Mucosa of descending colon (tissue), 3 donors: Measurements from ENCODE around the gene BICRAL. TPM values are rescaled to one million over a fixed set of nuclear protein-coding genes. Genes with fewer than 3 reads are reported as not detected.
A peak's percentile ranks its signal among the peaks of the same experiment; 100 is the strongest.

Experiments
- ATAC-seq: fragments of 200-7000 bp; cut with Tn5 transposase; one replicate; pipeline ENCODE4 v1.9.1; 2020; ENCODE audit warnings: mild to moderate bottlenecking, moderate library complexity
- DNase-seq, 3 donors: peaks; one replicate each; pipeline ENCODE4 v3.0.0-alpha.2; 2020
- H3K36me3 ChIP-seq: fragments of 200-600 bp; one replicate; pipeline ENCODE4 v1.8.0; 2021; ENCODE audit warnings: low read depth, mild to moderate bottlenecking
- H3K4me1 ChIP-seq: fragments of 200-600 bp; one replicate; pipeline ENCODE4 v1.8.0; 2021; ENCODE audit warnings: low read depth, mild to moderate bottlenecking
- H3K4me3 ChIP-seq: fragments of 200-600 bp; one replicate; pipeline ENCODE4 v1.8.0; 2021; ENCODE audit warnings: mild to moderate bottlenecking
- H3K9me3 ChIP-seq: fragments of 200-600 bp; one replicate; pipeline ENCODE4 v1.8.0; 2021; ENCODE audit warnings: mild to moderate bottlenecking
- intact Hi-C, 2 donors: fragments of 100-400 bp; cut with DNase I in 1 of 2; cut with micrococcal nuclease in 1 of 2; formaldehyde crosslinking; loops; one replicate each; pipeline versions ENCODE4 v1.11.0 to v1.11.1; 2022; cut with DNase I, micrococcal nuclease
- total RNA-seq, 3 donors: library from RNA; stranded (reverse); fragmentation: NEBNext Ultra II Directional in 2 of 3; extraction: Animal tissue kit (Norgen Biotek cat#: 25700) in 2 of 3; gene quantifications; one replicate each; pipeline versions ENCODE4 v1.2.1 to v1.2.4, GENCODE V29; 2021 to 2023
- TF ChIP-seq, protein P1 (sequence below): fragments of 200-600 bp; IDR thresholded peaks from one replicate; pipeline ENCODE4 v1.8.0; 2022; ENCODE audit warnings: antibody characterized with exemption, mild to moderate bottlenecking
- donor health status: DM: no; HTN: no; CAD: no; lungs with moderate emphysema.
- donor health status: DM: no; HTN: no; CAD: no.
- donor health status: DM: no; HTN: yes; CAD: no.

BICRAL gene
- total RNA-seq, 3 donors from 2014 or later = 18.3 to 26.2 (median 23.4) TPM

DNA sequence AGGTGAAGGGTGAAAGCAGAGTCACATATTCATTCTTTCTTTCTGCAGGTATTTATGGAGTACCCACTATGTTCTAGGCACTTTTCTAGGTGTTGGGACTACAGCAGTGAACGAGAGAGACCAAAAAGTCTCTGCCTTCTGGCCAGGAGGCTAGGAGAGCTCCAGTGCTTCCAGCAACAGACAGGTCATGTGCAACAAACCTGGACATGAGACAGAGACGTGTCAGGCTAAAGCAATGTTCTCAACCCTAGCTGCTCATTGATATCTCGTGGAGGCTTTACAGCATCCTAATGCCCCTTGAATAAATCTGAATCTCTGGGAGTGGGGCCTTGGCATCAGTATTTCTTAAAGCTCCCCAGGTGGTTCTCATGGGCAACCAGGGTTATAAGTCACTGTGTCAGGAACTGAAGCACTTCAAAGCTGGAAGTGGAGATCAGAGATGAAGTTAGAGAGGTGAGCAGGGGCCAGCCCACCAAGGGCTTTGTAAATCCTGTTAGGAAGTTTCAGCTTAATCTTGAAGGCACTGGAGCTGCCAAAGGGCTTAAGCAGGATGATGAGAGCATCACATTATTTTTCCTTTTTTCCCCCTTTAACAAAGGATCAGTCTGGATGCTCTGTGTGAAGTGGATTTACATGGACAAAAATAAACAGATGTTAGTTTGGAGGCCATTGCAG lies 23.0 kb upstream of the BICRAL start:
- no peak for DNase-seq
- no peaks in the 10 kb centered on the region for H3K36me3 ChIP-seq
- peaks cover 6% of the 10 kb centered on the region for H3K4me1 ChIP-seq
- TF ChIP-seq, protein P1, sequence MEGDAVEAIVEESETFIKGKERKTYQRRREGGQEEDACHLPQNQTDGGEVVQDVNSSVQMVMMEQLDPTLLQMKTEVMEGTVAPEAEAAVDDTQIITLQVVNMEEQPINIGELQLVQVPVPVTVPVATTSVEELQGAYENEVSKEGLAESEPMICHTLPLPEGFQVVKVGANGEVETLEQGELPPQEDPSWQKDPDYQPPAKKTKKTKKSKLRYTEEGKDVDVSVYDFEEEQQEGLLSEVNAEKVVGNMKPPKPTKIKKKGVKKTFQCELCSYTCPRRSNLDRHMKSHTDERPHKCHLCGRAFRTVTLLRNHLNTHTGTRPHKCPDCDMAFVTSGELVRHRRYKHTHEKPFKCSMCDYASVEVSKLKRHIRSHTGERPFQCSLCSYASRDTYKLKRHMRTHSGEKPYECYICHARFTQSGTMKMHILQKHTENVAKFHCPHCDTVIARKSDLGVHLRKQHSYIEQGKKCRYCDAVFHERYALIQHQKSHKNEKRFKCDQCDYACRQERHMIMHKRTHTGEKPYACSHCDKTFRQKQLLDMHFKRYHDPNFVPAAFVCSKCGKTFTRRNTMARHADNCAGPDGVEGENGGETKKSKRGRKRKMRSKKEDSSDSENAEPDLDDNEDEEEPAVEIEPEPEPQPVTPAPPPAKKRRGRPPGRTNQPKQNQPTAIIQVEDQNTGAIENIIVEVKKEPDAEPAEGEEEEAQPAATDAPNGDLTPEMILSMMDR = no peak
- ATAC-seq = no peak
- no peak overlapping the region for H3K4me3 ChIP-seq
- intact Hi-C loops = no loop called here
- no peaks in the 10 kb centered on the region for H3K9me3 ChIP-seq

DNA sequence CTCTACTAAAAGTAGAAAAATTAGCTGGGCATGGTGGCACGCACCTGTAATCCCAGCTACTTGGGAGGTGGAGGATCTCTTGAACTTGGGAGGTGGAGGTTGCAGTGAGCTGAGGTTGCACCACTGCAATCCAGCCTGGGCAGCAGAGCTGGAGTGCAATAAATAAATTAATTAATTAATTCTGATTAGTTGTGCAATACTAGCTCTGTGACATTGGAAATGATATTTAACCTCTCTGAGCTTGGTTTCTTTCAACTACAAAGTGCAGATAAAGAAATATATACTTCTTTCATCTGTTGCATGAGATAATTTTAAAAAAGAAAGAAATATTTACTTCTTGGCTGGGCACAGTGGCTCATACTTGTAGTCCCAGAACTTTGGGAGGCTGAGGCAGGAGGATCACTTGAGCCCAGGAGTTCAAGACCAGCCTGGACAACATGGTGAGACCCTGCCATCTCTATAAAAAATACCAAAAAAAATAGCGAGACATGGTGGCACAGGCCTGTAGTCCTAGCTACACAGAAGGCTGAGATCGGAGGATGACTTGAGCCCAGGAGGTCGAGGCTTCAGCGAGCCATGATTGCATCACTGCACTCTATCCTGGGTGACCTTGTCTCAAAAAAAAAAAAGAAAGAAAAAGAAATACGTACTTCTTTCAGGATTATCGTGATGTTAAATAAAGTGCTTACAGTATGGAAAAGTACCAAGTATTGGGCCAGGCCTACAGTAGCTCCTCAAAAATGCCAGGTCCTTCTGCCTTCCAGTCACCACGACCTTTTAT lies 20.4 kb upstream of the BICRAL start:
- H3K9me3 ChIP-seq = no peaks in the 10 kb centered on the region
- TF ChIP-seq, protein P1 = no peak
- H3K36me3 ChIP-seq = no peaks in the 10 kb centered on the region
- intact Hi-C loops = no loop called here
- peaks cover 11% of the 10 kb centered on the region for H3K4me1 ChIP-seq
- ATAC-seq (no peak), DNase-seq (no peak)
- H3K4me3 ChIP-seq = no peak overlapping the region

DNA sequence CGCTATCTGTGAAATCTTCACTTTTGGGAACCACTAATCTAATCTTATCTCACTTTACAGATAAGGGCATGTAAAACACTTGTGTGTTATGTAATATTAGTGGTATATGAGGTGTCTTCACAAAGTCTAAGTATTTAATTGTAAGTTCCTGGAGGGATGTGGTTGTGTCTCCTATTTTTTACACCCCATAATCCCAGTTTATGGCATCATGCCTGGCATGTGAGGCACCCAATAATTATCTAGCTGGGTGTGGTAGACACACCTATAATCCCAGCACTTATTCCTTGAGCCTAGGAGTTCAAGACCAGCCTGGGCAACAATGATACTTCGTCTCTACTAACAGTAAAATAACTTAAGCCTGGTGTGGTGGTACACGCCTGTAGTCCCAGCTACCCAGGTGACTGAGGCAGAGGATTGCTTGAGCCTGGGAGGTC lies 19.4 kb upstream of the BICRAL start:
- H3K36me3 ChIP-seq = no peaks in the 10 kb centered on the region
- peaks cover 11% of the 10 kb centered on the region for H3K4me1 ChIP-seq
- ATAC-seq = peak; percentile 86
- TF ChIP-seq, protein P1 = no peak
- peak in 1 of 3 donors; percentile 61 for DNase-seq
- H3K9me3 ChIP-seq = no peaks in the 10 kb centered on the region
- intact Hi-C loops = no loop called here
- H3K4me3 ChIP-seq = no peak overlapping the region

DNA sequence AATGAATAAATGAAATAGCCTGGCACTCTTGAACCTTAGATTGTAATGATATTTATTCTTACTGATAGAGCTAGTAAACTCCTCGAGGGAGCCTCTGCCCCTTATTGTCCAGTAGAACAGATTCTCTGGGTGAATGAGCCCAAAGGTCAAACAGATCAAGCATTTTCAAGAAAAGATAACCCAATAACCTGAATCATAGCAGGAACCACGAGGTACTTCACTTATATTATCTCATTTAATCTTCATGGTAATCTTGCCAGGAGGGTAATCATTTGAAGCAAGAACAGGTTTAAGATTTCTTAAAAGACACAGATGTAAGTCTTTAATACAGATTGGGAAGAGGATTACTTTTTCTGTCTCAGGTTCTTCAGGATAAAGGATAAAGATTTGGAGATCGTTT lies 18.9 kb upstream of the BICRAL start:
- intact Hi-C loops = no loop called here
- Histone ChIP-seq H3K4me1 (peaks cover 11% of the 10 kb centered on the region), H3K9me3 (no peaks in the 10 kb centered on the region), H3K4me3 (no peak overlapping the region), H3K36me3 (no peaks in the 10 kb centered on the region)
- ATAC-seq = peak; percentile 76
- no peak for DNase-seq
- TF ChIP-seq, protein P1 = no peak

DNA sequence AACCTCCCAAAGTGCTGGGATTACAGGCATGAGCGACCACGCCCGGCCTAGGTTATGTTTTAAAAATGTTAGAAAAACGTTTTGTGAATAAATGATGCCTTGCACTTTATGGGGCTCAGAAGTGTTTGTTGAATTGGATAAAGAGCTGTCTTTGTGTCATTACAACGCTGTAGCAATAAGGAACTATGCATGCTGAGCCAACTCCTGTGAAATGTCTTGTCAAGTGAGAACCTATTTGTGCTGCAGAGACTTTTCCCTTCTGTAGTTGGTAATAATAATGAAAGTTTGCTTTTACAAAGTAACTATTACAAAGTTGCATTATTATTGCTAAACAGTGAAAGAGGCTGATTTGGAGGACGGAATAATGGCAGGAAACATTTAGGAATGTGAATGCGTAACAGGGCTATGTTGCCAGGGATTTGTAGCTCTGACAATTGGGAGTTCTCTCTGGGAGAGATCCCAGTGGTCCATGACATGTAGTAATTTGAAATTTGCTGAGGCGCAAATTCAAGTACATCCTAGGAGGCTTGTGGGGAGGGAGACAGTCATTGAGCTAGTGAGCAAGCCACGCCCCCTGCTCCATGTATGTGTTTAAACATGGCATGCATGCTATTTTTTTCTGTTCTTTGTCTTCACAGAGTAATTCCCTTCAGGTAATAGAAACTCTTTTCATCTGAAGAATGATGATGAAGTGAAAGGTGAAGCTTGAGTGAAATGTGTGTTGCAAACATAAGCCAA lies 16.8 kb upstream of the BICRAL start:
- ATAC-seq = peak; percentile 51
- Histone ChIP-seq H3K4me1 (peaks cover 11% of the 10 kb centered on the region), H3K9me3 (no peaks in the 10 kb centered on the region), H3K36me3 (no peaks in the 10 kb centered on the region), H3K4me3 (no peak overlapping the region)
- DNase-seq = peak in 1 of 3 donors; percentile 65
- TF ChIP-seq, protein P1 = no peak
- intact Hi-C loops = no loop called here
